HG03108 (cell line): ENCODE data around the gene COQ9.
"Not testable (repeated sequence)": the region's sequence is repeated elsewhere in the genome, so short reads cannot be mapped to it uniquely, and the experiment has no call there.

Experiments
- ATAC-seq: cut with Tn5 transposase; IDR thresholded peaks from one replicate; pipeline ENCODE4 v1.9.1; 2021; ENCODE audit warnings: moderate library complexity; ENCODE audit not compliant: unreplicated experiment

COQ9 gene

DNA sequence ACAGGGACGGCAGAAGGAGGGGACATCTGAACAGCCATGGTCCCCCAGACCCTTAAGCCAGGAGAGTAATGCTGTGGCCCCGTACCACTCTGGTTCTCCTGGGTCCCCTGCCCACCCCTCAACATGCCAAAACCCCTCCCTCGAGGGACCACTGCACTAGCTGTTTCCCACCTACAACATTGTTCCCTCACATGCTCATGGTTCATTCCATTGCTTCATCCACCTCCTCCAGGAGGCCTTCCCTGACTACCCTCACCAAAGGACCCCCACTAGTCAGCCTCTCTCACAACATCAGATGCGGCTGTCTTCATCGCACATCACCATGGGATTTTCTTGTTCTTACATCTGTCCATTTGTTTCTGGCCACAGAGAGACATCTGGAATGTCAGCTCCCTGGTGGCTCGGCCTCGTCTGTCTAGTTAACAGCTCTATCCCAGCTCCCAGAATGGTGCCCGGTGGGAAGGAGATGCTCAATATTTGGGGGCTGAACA lies 37.3 kb downstream of the COQ9 start:
- no peak for ATAC-seq

DNA sequence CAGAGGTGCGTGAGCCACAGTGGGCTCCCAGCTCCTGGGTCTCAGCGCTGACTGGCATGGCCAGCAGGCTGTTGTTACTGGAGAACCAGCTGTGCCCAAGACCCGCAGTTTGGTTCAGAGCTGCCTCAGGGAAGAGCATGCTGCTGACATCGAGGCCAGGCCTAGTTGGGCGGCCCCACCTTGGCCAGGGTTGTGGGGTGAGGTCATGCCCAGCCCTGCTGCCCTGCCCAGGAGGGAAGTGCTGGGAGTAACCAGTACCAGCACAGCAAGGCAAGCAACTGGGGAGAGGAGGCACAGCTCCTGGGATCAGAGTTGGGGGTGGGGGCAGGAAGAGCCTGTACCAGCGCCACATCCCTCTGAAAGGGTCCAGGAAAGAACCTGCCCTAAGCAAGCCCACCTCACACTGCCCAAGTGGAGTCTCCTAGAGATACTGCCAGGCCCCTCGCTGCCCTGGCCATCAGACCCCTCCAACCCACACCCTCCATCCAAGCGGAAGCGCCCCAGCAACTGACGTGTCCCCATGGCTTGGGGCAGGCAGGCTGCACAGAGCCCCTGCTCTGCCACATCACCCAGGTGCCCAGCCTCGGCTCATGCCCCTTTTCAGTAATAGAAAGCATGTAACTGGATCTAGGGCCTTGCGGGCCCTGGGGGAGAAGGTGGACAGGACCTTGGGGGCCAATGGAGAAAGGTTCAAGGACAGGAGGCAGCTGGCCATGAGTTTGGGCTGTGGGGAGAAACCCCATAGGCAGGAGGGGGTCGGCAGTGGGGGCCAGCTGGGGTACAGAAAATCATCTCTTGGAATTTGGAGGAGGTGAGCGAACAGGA lies 38.0 kb downstream of the COQ9 start:
- ATAC-seq = no peak

DNA sequence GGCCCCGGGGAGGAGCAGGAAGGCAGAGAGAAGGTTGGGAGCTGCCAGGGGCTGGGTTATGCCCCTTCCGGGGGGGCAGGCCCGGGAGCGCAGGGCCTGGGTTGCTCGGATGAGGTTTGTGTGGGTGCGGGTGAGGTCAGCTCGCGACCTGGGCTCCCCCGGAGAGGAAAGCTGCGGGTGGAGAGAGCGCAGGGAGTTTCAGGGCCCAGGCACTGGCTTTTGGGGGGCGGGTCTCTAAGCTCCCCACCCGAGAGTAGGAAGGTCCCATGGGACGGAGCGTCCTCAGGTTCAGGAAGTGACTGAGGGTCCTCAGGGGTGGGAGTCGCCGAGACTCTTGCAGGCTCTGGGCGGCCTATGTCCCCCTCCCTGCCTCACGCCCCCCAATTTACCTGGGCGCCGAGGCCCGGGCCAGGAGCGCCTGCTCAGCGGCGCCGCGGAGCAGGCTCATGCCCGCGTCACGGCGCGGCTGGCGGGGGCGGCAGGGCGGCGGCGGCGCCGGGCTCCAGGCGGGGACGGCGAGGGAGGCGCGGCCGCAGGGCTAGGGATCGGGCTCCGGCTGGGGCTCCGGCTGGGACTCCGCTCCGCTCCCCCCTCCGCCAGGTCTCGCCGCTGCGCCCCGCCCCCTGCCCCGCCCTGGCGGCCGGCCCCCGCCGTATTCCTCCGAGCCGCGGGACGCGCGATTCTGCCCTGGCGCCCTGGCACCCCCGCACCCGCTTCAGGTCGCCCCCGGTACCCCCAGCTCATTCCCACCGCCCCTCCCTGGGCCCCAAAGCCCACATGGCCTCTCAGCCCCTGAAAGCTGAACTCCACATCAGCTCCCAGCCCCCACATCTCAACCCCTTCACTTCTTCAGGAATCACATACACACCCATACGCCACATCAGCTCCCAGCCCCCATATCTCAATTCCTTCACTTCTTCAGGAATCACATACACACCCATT lies 38.9 kb downstream of the COQ9 start, which contains the start of gene DOK4:
Gene DOK4 (minus strand): TSS at position 578 of the 942 bp plus-strand sequence. CDS start 6,986 bp downstream, outside the sequence.
- ATAC-seq = peak; percentile 92

DNA sequence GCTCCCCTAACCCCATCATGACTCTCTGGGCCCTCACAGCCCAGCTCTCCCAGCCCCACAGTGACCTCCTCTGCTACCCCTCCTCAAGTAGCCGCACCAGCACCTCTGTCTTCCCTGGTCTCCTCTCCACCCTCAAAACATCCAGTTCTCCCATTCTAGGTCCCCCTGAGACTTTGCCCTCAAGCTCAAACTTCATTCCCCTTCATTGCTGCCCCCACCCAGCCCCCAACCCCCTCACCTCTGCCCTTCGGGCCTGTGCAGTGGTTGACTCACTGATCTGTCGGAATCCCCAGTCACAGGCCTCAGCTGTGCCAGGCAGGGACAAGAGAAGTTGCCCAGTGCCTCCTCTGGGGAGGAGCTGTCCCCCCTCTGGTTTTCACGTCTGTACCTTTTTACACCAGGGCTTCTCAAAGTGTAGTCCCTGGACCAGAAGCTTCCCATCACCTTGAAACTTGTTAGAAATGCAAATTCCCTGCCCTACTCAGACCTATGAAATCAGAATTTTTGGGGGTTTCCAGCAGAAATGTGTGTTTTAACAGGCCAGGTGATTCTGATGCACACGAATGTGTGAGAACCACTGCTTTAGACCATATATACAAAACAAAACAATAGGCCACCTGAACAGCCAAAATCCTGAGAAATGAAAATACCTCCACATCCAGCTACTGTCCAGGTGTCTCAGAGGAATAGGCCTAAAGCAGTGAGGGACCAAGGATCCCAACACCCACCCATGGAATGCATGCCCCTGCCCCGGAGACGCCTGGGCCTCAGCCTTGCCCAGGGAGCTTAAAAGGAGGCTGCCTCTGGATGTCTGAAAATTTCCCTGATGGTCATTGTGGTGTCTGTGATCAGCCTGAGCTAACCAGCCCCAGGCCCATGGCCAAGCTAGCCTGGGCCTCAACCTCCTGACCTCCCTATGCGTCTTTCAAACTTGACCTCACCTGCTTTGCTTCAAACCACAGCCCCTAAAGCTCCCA lies 39.9 kb downstream of the COQ9 start:
- ATAC-seq = no peak

DNA sequence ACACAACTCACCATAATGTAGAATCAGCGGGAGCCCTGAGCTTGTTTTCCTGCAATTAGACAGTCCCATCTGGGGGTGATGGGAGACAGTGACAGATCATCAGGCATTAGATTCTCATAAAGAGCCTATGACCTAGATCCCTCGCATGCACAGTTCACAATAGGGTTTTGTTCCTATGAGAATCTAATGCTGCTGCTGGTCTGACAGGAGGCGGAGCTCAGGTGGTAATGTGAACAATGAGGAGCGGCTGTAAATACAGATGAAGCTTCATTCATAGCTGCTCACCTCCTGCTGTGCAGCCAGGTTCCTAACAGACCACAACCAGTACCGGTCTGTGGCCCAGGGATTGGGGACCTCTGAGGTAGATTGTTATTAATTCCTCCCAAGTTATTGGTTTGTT lies 42.0 kb downstream of the COQ9 start:
- no peak for ATAC-seq

DNA sequence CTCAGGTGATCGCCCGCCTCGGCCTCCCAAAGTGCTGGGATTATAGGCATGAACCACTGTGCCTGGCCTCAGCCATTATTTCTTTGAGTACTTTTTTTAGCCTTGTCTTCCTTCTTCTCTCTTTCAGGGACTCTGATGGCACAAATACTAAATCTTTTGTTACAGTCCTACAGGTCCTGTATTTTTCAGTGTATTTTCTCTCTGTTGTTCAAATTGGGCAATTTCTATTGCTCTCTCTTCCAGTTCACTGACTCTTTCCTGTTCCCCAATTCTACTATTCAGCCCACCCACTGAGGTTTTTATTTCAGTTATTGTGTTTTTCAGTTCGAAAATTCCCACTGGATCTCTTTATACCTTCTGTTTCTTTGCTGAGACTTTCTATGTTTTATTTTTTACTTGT lies 46.5 kb downstream of the COQ9 start:
- ATAC-seq = no peak

DNA sequence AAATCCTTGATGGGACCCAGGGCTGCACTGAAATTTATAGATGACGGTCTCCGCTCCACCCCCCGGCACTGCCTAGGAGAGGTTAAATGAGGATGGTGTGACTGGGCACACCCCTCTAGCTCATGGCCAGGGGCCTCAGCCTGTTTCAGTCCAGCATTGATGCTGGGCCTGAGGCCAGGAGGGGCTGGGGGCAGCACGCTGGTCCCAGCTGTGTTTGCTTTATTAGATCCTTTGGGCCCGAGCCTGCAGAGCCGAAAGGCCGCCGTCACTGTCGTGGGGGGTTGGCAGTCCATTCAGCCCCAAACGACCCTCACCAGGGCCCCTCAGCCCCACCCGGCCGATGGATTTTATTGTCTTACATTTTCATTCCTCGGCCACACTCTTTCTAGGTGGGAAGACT lies 49.8 kb downstream of the COQ9 start:
- ATAC-seq = no peak

DNA sequence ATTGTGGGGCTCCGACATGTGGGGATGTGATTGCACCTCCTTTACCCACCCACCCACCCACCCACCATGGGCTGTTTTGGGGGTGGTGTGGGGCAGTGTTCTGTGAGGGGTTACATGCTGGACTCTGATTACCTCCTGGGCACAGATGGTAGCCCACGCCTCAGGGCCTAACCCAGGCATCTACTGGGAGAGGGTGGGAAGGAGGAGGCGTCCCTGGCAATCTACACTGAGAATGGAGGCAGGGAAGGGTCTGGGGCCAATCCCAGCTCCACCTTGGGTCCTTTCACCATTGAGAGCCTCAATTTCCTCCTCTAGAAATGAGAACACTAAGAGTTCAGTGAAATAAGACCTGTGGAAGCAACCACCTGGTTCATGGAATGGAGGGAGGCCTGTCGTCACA lies 50.8 kb downstream of the COQ9 start:
- no peak for ATAC-seq

DNA sequence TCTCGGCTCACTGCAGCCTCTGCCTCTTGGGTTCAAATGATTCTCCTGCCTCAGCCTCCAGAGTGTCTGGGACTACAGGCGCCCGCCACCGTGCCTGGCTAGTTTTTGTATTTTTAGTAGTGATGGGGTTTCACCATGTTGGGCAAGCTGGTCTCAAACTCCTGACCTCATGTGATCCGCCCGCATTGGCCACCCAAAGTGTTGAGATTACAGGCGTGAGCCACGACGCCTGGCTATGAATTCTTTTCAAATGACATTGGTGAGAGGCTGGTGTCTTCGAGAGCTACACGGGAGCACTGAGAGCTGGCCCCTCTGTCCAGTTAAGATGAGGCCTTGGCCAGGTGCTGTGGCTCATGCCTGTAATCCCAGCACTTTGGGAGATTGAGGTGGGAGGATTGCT lies 52.7 kb downstream of the COQ9 start:
- not testable (repeated sequence) for ATAC-seq

DNA sequence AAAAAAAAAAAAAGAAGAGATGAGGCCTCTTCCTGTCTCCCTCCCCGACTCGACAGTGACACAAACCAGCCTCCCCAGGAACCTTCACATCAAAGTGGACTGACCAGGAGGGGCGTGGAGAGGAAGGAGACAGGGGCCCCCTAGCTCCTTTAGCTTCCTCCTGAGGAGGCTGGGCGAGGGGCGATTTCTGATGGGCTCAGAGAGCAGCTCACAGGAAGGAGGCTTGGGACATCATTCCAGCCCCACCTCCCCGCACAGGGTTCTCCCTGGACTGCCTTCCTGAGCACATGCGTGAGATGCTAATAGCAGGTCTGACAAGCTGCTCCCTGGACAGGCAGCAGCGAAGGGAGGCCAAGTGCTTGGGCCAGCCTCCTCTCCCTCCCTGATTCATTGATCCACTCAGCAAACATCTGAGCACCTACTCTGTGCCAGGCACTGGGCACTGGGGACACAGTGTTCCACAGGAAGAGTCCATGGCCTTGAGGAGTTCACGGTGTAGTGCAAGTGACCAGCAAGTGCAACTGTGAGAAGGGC lies 53.4 kb downstream of the COQ9 start:
- no peak for ATAC-seq

DNA sequence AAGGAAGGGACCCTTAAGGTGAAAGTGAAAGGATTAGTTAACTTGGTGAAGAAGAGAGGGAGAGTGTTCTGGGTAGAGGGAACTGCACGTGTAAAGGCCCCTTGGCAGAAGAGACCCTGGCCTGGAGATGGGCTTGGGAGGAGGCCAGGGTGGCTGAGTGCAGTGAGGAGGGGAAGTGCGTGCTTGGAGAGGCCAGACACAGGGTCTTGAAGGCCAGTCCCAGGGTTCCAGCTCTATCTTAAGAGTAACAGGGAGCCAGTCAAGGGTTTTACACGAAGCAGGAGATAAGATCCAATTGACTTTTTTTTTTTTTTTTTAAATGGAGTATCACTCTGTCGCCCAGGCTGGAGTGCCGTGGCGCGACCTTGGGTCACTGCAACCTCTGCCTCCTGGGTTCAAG lies 54.2 kb downstream of the COQ9 start:
- ATAC-seq = no peak

DNA sequence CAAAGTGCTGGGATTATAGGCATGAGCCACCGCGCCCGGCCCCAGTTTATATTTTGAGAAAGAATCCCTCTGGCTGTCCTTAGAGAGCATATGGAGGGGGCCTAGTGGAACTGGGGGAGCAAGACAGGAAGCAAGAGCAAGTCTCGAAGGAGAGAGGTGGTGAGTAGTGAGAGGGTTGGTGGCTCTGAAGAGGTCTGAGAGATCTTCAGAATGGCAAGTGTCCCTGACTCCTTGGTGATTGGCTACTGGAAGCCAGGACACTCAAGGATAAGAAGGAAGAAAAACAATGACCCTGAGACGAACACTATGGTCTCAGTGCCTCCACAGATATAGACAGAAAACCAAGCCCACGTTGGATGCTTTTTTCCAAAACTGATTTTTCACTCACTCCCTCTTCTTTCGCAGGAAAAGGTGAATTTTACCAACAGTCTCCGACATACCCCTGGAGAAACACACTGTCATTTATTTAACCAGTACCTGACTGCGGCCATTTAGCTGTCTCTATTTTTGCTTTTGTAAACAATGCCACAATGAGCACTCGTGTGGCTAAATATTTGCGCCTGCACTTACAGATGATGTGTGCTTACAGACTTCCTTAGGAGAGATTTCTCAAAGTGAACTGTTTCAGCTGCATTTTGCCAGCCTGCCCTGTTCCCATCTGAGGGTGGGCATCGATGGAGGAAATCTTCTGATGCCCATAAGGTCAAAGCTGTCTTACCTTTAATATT lies 54.9 kb downstream of the COQ9 start:
- no peak for ATAC-seq

DNA sequence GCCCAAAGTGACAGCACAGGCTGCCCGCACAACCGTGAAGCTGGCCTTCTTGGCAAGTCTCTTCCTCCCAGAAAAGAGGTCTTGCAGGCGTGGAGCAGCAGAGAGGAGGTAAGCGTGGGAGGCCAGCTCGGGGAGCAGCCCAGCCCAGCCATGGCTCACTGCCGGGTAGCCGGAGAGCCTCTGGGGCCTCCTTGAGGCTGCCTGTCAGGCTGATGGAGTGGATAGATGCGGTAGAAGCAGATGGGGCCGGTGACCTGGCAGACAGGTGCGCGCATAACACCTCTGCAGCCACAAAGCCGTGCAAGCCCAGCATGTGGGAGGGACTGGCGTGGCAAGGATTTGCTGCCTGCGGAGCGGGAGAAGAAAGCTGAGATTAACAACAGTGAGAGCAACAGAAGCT lies 56.1 kb downstream of the COQ9 start:
- ATAC-seq = no peak

DNA sequence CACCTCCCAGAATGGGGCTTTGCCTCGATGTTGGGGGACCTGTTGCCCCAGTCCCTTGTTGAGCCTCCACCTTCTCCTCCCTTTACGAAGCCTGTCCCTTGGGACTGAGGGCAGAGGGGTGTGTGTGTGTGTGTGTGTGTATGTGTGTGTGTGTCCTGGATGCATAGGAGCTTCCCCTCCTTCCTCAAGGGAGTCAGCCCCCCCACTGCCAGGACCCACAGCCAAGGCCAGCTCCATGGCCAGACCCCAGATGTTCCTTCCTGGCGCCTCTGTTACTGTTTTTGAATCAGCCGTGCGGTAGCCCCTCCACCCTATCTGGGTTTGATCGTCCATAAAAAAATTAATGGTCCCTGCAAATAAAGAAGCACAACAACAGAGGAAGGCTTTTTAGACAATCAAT lies 56.7 kb downstream of the COQ9 start:
- ATAC-seq = no peak

DNA sequence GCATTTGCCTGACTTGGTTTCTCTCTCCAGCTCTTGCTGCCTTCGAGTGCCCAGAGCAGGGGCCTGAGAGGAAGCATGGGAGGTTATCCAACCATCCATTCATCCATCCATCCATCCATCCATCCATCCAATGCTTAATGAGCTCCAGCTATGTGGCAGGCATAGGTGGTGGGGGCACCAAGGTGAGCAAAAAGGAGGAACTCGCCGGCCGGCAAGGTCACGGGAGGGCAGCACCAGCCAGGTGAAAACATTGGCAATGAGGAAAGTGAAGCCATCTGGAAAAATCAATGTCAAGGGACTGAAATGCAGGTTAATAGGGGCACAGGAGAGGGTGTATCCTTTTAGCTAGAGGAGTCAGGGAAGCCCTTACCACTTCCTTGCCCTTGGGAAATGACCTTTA lies 57.2 kb downstream of the COQ9 start:
- no peak for ATAC-seq

DNA sequence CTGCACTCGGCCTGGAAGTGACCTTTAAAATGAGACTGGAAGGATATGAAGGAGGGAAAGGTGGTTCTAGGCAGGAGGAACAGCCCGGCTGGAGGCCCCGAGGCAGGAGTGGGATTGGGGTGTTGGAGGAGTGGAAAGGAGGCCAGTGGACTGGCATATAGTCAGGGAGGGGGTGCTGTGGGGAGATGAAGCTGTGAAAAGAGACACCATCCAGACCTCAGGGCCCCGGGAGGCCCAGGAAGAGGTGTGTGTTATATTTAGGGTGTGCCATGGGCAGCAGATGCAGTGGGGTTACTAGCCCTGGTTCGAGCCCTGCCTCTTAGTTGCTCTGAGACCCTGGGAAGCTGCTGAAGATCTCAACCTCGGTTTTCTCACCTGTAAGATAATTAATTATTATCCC lies 57.9 kb downstream of the COQ9 start:
- no peak for ATAC-seq

DNA sequence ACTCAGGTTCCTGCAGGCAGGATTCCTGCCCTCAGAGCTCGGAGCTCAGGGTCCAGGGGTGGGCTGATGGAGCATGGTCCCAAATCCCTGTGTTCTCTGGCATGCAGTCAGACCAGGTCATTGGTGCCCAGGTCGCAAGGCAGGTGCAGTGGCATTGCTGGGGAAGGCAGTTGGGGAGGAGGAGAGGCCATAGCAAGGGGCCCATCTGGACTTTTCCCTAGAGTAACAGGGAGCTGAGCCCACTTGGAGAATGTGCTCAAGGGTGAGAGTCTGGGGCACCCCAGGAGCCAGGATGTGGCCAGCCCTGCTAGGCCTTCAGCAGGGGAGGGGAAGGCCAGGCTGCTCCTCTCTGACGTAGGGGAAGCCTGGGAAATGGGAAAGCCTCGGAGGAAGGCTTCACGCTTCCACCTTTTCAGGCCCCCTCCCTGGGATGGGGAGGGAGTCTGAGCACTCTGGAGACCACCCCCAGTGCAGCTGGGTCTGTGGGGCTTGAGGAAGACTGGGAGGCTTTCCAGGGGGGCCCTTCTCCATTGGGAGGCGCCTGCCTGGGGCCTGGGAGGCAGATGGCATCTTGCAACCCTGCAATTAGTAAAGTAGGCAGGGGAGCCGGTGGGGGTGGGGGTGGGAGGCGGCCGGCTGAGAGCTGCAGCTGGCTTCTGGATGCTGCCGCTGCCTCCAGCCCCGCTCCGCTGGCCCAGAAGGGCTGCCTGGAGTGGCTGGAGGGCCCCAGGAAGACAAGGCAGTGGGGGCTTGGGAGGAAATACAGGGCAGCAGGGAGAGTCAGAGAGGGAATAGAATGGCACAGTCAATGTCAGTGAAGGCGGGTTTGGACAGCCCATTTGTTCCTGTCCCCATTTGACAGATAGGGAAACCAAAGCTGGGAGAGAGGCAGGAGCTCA lies 60.1 kb downstream of the COQ9 start:
- no peak for ATAC-seq

DNA sequence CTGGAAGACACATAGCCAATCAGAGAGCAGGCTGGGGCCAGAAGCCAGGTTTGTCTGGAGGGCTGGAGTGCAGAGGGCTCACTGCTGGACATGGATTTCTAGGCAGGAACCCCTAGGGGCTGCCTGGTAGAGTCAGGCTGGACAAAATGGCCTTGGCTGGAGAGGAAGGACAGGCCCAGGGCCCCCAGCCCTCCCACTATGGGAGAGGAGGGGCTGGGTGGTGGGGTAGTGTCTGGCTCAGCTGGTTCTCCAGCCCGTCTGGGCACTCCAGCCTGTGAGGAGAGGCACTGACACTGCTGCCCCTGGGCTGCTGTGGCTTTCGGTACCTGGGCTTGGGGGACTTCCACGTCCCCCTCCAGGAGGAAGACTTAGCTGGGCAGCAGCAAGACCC lies 60.8 kb downstream of the COQ9 start:
- no peak for ATAC-seq
